GM10248 (cell line): ENCODE data around the gene CEACAM7.

Source experiments
- CTCF ChIA-PET: fragments of 300-600 bp; sonication (Branson Sonifier 250); formaldehyde crosslinking; extraction: SDS; loops from one replicate; lab custom pipeline; 2021; ENCODE audit warnings: antibody characterized with exemption; lab: Yijun Ruan, JAX
- POLR2A ChIA-PET: fragments of 350-650 bp; sonication (Branson Sonifier 250); formaldehyde crosslinking; extraction: SDS; loops from one replicate; lab custom pipeline; 2020; ENCODE audit warnings: antibody characterized with exemption; lab: Yijun Ruan, JAX
- DNase-seq: peaks from one replicate; pipeline ENCODE4 v3.0.0; 2012; ENCODE audit errors: extremely low spot score
- CTCF ChIP-seq: IDR thresholded peaks from 2 replicates; pipeline ENCODE4 v1.5.1; 2012; ENCODE audit warnings: mild to moderate bottlenecking, low read depth; ENCODE audit errors: extremely low read depth, missing control alignments, control extremely low read depth

Gene CEACAM7

DNA sequence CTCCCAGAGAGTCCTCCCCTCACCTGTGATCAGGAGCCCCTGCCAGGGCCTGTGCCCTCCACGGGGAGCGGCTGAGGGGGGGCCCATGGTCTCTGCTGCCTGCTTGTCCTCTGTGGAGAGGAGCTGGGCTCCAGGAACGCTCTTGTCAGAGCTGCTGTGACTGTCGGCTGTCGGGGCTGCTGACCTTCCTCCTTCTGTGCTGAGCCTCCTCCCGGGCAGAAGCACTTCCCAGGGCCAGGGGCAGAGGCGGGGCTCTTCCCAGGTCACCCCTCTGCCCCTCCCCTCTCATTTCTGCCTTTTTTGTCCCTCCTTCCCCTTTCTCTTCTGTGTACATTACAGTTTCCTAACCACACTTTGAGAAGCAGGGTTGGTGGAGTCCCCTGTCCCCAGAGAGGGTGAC, 61.2 kb downstream of the CEACAM7 start, which contains the start of gene CEACAM4:
CEACAM4 (minus strand) TSS at position 198 of the 400 bp plus-strand sequence; CDS start at position 87, 111 bp downstream.
- no peak for DNase-seq
- CTCF ChIA-PET: no interaction called here
- POLR2A ChIA-PET: no interaction called here
- no peak for TF ChIP-seq CTCF

GRCh38 chr19:41626278-41626677, 61.8 kb downstream of the CEACAM7 start:
- POLR2A ChIA-PET: no interaction called here
- no peak for TF ChIP-seq CTCF
- no peak for DNase-seq
- CTCF ChIA-PET: no interaction called here

DNA sequence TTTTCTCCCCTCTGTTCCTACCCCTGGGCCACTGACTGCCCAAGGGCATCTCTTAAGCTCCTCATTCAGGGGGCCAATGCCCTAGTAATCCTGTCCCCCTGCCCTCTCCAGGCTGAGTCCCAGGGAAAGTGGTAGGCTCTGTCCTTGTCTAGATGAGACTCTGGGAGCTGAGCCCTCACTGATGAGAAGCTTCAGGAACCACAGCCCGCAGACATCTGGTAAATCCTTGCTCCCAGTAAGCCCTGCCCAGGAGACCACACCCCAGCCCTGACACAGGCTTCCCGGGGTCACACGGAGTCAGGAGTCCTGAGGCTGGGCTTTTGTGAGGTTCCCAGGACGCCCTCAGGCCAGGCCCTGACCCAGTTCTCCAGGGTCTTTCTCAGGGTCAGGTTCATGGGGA, 63.1 kb downstream of the CEACAM7 start:
- CTCF ChIA-PET: interaction anchor here (0.7 kb wide), 1 partner anchor 17 kb away, joined by 3 read pairs; no protein-coding TSS in a partner anchor
- POLR2A ChIA-PET: no interaction called here
- no peak for TF ChIP-seq CTCF
- no peak for DNase-seq

- ChIA-PET CTCF (interaction anchor here (0.7 kb wide), 1 partner anchor 17 kb away, joined by 3 read pairs; no protein-coding TSS in a partner anchor), POLR2A (no interaction called here)
- TF ChIP-seq CTCF: no peak
These were observed 63.6 kb downstream of the CEACAM7 start for GRCh38 chr19:41624515-41624914.

GRCh38 chr19:41623360-41623759, 64.7 kb downstream of the CEACAM7 start:
- TF ChIP-seq CTCF: no peak
- POLR2A ChIA-PET: no interaction called here
- CTCF ChIA-PET: no interaction called here
- no peak for DNase-seq

More at GRCh38 chr19:41624515-41624914, 63.6 kb downstream of the CEACAM7 start:
- no peak for DNase-seq
